OCI-LY7 (cell line): Measurements from ENCODE around the gene GCLM.
"Not testable (repeated sequence)": the region's sequence is repeated elsewhere in the genome, so short reads cannot be mapped to it uniquely, and the experiment has no call there.

Experiments used
- CTCF ChIP-seq: fragments of 200-600 bp; sonication (generic); conservative IDR thresholded peaks from 2 replicates; pipeline ENCODE4 v1.5.1; 2014; ENCODE audit warnings: mild to moderate bottlenecking, antibody characterized with exemption, low read length, moderate library complexity, mixed read lengths
- EZH2phosphoT487 ChIP-seq: fragments of 200-600 bp; sonication (generic); IDR thresholded peaks from 2 replicates; pipeline ENCODE4 v1.6.1; 2018; ENCODE audit warnings: low read depth, borderline replicate concordance, mild to moderate bottlenecking, mixed run types, antibody characterized with exemption, low read length, moderate library complexity, mixed read lengths

DNA sequence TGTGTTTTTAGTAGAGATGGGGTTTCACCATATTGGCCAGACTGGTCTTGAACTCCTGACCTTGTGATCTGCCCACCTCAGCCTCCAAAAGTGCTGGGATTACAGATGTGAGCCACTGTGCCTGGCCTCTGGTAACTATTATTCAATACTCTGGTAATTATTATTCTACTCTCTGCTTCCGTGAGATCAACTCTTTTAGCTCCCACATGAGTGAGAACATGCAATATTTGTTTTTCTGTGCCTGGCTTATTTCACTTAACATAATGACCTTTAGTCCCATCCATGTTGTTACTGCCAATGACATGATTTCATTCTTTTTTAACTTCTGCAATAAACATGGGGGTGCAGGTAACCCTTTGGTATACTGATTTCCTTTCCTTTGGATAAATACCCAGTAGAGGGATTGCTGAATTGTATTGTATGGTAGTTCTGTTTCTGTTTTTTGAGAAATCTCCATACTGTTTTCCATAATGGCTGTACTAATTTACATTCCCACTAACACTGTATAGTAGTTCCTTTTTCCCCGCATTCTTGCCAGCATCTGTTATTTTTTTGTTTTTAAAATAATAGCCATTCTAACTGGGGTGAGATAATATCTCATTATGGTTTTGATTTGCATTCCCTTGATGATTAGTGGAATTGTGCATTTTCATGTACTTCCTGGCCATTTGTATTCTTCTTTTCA lies 37.9 kb upstream of the GCLM start:
- TF ChIP-seq CTCF, EZH2phosphoT487: not testable (repeated sequence)
